ENCODE data around the gene CDH20.

Gene CDH20

DNA sequence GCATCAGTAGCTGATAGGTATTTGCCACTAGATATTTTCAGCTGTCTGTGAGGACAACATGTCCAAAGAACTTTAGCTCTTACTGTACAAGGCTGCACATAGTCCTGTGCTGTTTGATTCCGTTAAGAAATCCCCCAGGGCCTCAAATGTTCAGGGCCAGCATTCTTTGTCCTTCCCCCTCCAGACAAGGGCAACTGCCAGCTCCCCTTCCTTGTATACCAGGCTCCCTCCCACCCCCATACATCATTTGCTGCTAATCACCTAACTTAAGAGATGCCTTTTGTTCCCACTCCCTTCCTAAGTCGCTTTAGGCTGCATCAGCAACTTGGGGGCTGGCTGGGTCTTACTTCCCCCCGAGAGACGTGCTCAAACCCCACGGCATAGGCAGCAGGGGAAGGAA, 138.7 kb downstream of the CDH20 start:
- Histone ChIP-seq H3K9me2 (replicated peaks; ENCODE audit: control insufficient read depth, low read length) (no peaks in the 10 kb centered on the region), H3K79me2 (ENCODE audit: control insufficient read depth, low read length) (no peaks in the 10 kb centered on the region), H3K9me3 (ENCODE audit: control insufficient read depth, insufficient read depth, low read length) (no peaks in the 10 kb centered on the region), H3K27me3 (ENCODE audit: control insufficient read depth, low read length) (no peaks in the 10 kb centered on the region), H3K36me3 (ENCODE audit: control insufficient read depth, low read length) (no peaks in the 10 kb centered on the region), H3K4me3 (ENCODE audit: low read length) (no peak overlapping the region), H4K20me1 (ENCODE audit: control insufficient read depth, insufficient read depth, low read depth, low read length) (no peaks in the 10 kb centered on the region), H3K27ac (ENCODE audit: low read depth, low read length) (no peak overlapping the region), H3F3A (ENCODE audit: control insufficient read depth, insufficient read depth) (no peaks in the 10 kb centered on the region), H3K4me2 (ENCODE audit: low read length) (no peak overlapping the region), H3K4me1 (ENCODE audit: control insufficient read depth, low read length) (no peaks in the 10 kb centered on the region)
- TF ChIP-seq CTCF (IDR thresholded peaks at IDR 0.05; ENCODE audit: low read depth, low read length, poor library complexity, severe bottlenecking) (no peak), EZH2phosphoT487 (IDR thresholded peaks at IDR 0.05; ENCODE audit: borderline replicate concordance, low read length) (no peak)

DNA sequence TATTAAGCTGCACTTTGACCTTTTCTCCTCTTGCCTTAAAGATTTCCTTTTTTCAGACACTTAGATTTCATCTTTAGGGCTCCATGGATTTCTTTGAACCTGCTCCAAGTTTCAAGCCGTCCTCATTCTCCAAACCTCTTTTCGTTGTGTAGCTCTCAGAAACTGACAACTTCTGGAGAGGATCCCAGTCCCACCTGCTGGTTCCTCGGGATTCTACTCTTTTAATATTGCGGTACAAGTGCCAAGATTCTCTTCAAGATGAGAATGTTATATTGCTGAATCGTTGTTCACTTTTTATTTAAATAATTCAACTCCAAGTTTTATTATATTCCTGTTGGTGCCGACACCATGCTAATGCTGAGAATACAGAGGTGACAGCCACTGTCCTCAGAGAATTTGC, 141.1 kb downstream of the CDH20 start:
- Histone ChIP-seq H3K4me2 (ENCODE audit: low read length) (no peak overlapping the region), H3F3A (ENCODE audit: control insufficient read depth, insufficient read depth) (no peaks in the 10 kb centered on the region), H3K9me2 (replicated peaks; ENCODE audit: control insufficient read depth, low read length) (no peaks in the 10 kb centered on the region), H3K9me3 (ENCODE audit: control insufficient read depth, insufficient read depth, low read length) (no peaks in the 10 kb centered on the region), H3K79me2 (ENCODE audit: control insufficient read depth, low read length) (no peaks in the 10 kb centered on the region), H3K4me3 (ENCODE audit: low read length) (no peak overlapping the region), H3K36me3 (ENCODE audit: control insufficient read depth, low read length) (no peaks in the 10 kb centered on the region), H3K4me1 (ENCODE audit: control insufficient read depth, low read length) (no peaks in the 10 kb centered on the region), H4K20me1 (ENCODE audit: control insufficient read depth, insufficient read depth, low read depth, low read length) (no peaks in the 10 kb centered on the region), H3K27ac (ENCODE audit: low read depth, low read length) (no peak overlapping the region), H3K27me3 (ENCODE audit: control insufficient read depth, low read length) (no peaks in the 10 kb centered on the region)
- TF ChIP-seq CTCF (IDR thresholded peaks at IDR 0.05; ENCODE audit: low read depth, low read length, poor library complexity, severe bottlenecking) (no peak), EZH2phosphoT487 (IDR thresholded peaks at IDR 0.05; ENCODE audit: borderline replicate concordance, low read length) (no peak)

GRCh38 chr18:61474918-61475317, 141.7 kb downstream of the CDH20 start:
- Histone ChIP-seq H3K4me3 (ENCODE audit: low read length) (no peak overlapping the region), H3K79me2 (ENCODE audit: control insufficient read depth, low read length) (no peaks in the 10 kb centered on the region), H3K27me3 (ENCODE audit: control insufficient read depth, low read length) (no peaks in the 10 kb centered on the region), H3K27ac (ENCODE audit: low read depth, low read length) (no peak overlapping the region), H3K4me1 (ENCODE audit: control insufficient read depth, low read length) (no peaks in the 10 kb centered on the region), H3K36me3 (ENCODE audit: control insufficient read depth, low read length) (no peaks in the 10 kb centered on the region), H4K20me1 (ENCODE audit: control insufficient read depth, insufficient read depth, low read depth, low read length) (no peaks in the 10 kb centered on the region), H3F3A (ENCODE audit: control insufficient read depth, insufficient read depth) (no peaks in the 10 kb centered on the region), H3K9me3 (ENCODE audit: control insufficient read depth, insufficient read depth, low read length) (no peaks in the 10 kb centered on the region), H3K9me2 (replicated peaks; ENCODE audit: control insufficient read depth, low read length) (no peaks in the 10 kb centered on the region), H3K4me2 (ENCODE audit: low read length) (no peak overlapping the region)
- TF ChIP-seq CTCF (IDR thresholded peaks at IDR 0.05; ENCODE audit: low read depth, low read length, poor library complexity, severe bottlenecking) (no peak), EZH2phosphoT487 (IDR thresholded peaks at IDR 0.05; ENCODE audit: borderline replicate concordance, low read length) (no peak)

GRCh38 chr18:61475931-61476330, 142.7 kb downstream of the CDH20 start:
- Histone ChIP-seq H3K9me2 (replicated peaks; ENCODE audit: control insufficient read depth, low read length) (no peaks in the 10 kb centered on the region), H4K20me1 (ENCODE audit: control insufficient read depth, insufficient read depth, low read depth, low read length) (no peaks in the 10 kb centered on the region), H3K36me3 (ENCODE audit: control insufficient read depth, low read length) (no peaks in the 10 kb centered on the region), H3K4me2 (ENCODE audit: low read length) (no peak overlapping the region), H3K9me3 (ENCODE audit: control insufficient read depth, insufficient read depth, low read length) (no peaks in the 10 kb centered on the region), H3F3A (ENCODE audit: control insufficient read depth, insufficient read depth) (no peaks in the 10 kb centered on the region), H3K27me3 (ENCODE audit: control insufficient read depth, low read length) (no peaks in the 10 kb centered on the region), H3K27ac (ENCODE audit: low read depth, low read length) (no peak overlapping the region), H3K4me1 (ENCODE audit: control insufficient read depth, low read length) (no peaks in the 10 kb centered on the region), H3K79me2 (ENCODE audit: control insufficient read depth, low read length) (no peaks in the 10 kb centered on the region), H3K4me3 (ENCODE audit: low read length) (no peak overlapping the region)
- TF ChIP-seq EZH2phosphoT487 (IDR thresholded peaks at IDR 0.05; ENCODE audit: borderline replicate concordance, low read length) (no peak), CTCF (IDR thresholded peaks at IDR 0.05; ENCODE audit: low read depth, low read length, poor library complexity, severe bottlenecking) (no peak)

Measured in DOHH2 (cell line).